ENCODE measurements around the gene AMPD3.

Gene AMPD3

GRCh38 chr11:10459029-10459970 is 4.2 kb downstream of the AMPD3 start:
- DNase-seq (ENCODE audit: low read depth in 1 of 2, low spot score in 1 of 2), result peak; percentile 28 to 46

- DNase-seq (ENCODE audit: low read depth in 1 of 2, low spot score in 1 of 2), result no peak
Measured at GRCh38 chr11:10460611-10461275, 5.7 kb downstream of the AMPD3 start.

GRCh38 chr11:10461276-10461790 is 6.3 kb downstream of the AMPD3 start:
- DNase-seq (ENCODE audit: low read depth in 1 of 2, low spot score in 1 of 2), result no peak

- DNase-seq (ENCODE audit: low read depth in 1 of 2, low spot score in 1 of 2), result no peak
Measured at GRCh38 chr11:10462746-10463300, 7.8 kb downstream of the AMPD3 start.

GRCh38 chr11:10473371-10473770 is 18.3 kb downstream of the AMPD3 start:
- DNase-seq (ENCODE audit: low read depth in 1 of 2, low spot score in 1 of 2), result no peak

GRCh38 chr11:10474551-10474950 is 19.5 kb downstream of the AMPD3 start:
- no peak for DNase-seq (ENCODE audit: low read depth in 1 of 2, low spot score in 1 of 2)

- DNase-seq (ENCODE audit: low read depth in 1 of 2, low spot score in 1 of 2), result no peak
Measured at GRCh38 chr11:10476342-10476741, 21.3 kb downstream of the AMPD3 start.

- no peak for DNase-seq (ENCODE audit: low read depth in 1 of 2, low spot score in 1 of 2)
Measured at GRCh38 chr11:10476927-10477689, 22.0 kb downstream of the AMPD3 start.

GRCh38 chr11:10477690-10478046 is 22.6 kb downstream of the AMPD3 start:
- no peak for DNase-seq (ENCODE audit: low read depth in 1 of 2, low spot score in 1 of 2)

GRCh38 chr11:10478066-10478465 is 23.0 kb downstream of the AMPD3 start:
- DNase-seq (ENCODE audit: low read depth in 1 of 2, low spot score in 1 of 2), result no peak

- DNase-seq (ENCODE audit: low read depth in 1 of 2, low spot score in 1 of 2), result no peak
Measured at GRCh38 chr11:10478574-10479550, 23.8 kb downstream of the AMPD3 start.

GRCh38 chr11:10480026-10480425 is 25.0 kb downstream of the AMPD3 start:
- DNase-seq (ENCODE audit: low read depth in 1 of 2, low spot score in 1 of 2), result no peak

GRCh38 chr11:10480760-10481159 is 25.7 kb downstream of the AMPD3 start:
- no peak for DNase-seq (ENCODE audit: low read depth in 1 of 2, low spot score in 1 of 2)

GRCh38 chr11:10481560-10482349 is 26.7 kb downstream of the AMPD3 start:
- DNase-seq (ENCODE audit: low read depth in 1 of 2, low spot score in 1 of 2), result no peak

- DNase-seq (ENCODE audit: low read depth in 1 of 2, low spot score in 1 of 2), result no peak
Measured at GRCh38 chr11:10483174-10483573, 28.1 kb downstream of the AMPD3 start.

- DNase-seq (ENCODE audit: low read depth in 1 of 2, low spot score in 1 of 2), result no peak
Measured at GRCh38 chr11:10483584-10483983, 28.5 kb downstream of the AMPD3 start.

- DNase-seq (ENCODE audit: low read depth in 1 of 2, low spot score in 1 of 2), result no peak
Measured at GRCh38 chr11:10484461-10485180, 29.6 kb downstream of the AMPD3 start.

- DNase-seq (ENCODE audit: low read depth in 1 of 2, low spot score in 1 of 2), result no peak
Measured at GRCh38 chr11:10485646-10486045, 30.6 kb downstream of the AMPD3 start.

All from stimulated activated CD4-positive, alpha-beta T cell treated with anti-CD3 and anti-CD28 coated beads, Interleukin-15, amount 100 ng/mL, for 1 hour (primary cell).